K562 (cell line): ENCODE measurements around the gene MFSD8. TPM values are rescaled to one million over a fixed set of nuclear protein-coding genes. Genes with fewer than 3 reads are reported as not detected.

ENCODE experiments used
- polyA plus RNA-seq, 8 experiments: library from polyadenylated mRNA; depleted of rRNA in 4 of 8; stranded (reverse) in 5 of 8; unstranded in 3 of 8; fragments of >200 nt; fragmentation: Nextera tagmentation in 2 of 8; fragmentation: Illumina TruSeq in 1 of 8; extraction: Ambion mirVana in 2 of 8; extraction: Trizol in 1 of 8; gene quantifications; 2 replicates each; pipeline versions ENCODE4 v1.2.1 to v1.2.3, GENCODE V29; 2011 to 2014; ENCODE audit warnings: inconsistent platforms in 1 of 8, missing spikeins in 1 of 8
- small RNA-seq: library from RNA; depleted of rRNA; stranded (forward); fragments of <200 nt; gene quantifications from one replicate; pipeline ENCODE3, GENCODE V24; 2014
- total RNA-seq, 7 experiments: library from RNA; depleted of rRNA in 6 of 7; stranded (reverse); fragments of >200 nt in 6 of 7; fragmentation: Illumina TruSeq in 2 of 7; extraction: Trizol in 2 of 7; gene quantifications; 2 replicates each; pipeline versions ENCODE4 v1.2.1 to v1.2.3, GENCODE V29; 2011 to 2021; ENCODE audit warnings: low replicate concordance in 1 of 7

Gene MFSD8
- total and polyA plus RNA-seq, 9 of the 15 experiments (the other 6 are each of a cell fraction or from before 2014, with no cell fraction given), result 7.0 to 27.2 (median 18.7) TPM

Small RNA genes within 50 kb of the gene (small RNA-seq; reads per million reads assigned to genes)
- gene RNU6-583P, result not detected

Other genes with a start within 250 kb of the MFSD8 start
- gene SLC25A31, start 234.8 kb downstream of the MFSD8 start, total RNA-seq (2014; rRNA removed), result not detected in 2 replicates
- gene SLC25A31, start 234.8 kb downstream of the MFSD8 start, total RNA-seq (2014; rRNA removed; fragmentation: Illumina TruSeq; extraction: Trizol), result not detected in 2 replicates
- not detected in 2 replicates for gene SLC25A31, start 234.8 kb downstream of the MFSD8 start, total RNA-seq (2015; rRNA removed; fragmentation: Illumina TruSeq; extraction: Trizol)
- not detected in 2 replicates for gene SLC25A31, start 234.8 kb downstream of the MFSD8 start, total RNA-seq (2021)
- not detected in 2 replicates for gene SLC25A31, start 234.8 kb downstream of the MFSD8 start, polyA plus RNA-seq (2011; rRNA removed)
- not detected in 2 replicates for gene SLC25A31, start 234.8 kb downstream of the MFSD8 start, polyA plus RNA-seq (2014; fragmentation: Illumina TruSeq; extraction: Trizol)
- gene SLC25A31, start 234.8 kb downstream of the MFSD8 start, polyA plus RNA-seq (2014; fragmentation: Nextera tagmentation; extraction: Ambion mirVana), result not detected
- 0.07 TPM in 1 of 2 replicates, not detected in the other for gene SLC25A31, start 234.8 kb downstream of the MFSD8 start, polyA plus RNA-seq (2014; rRNA removed)
- 13.0 and 14.3 TPM in 2 replicates for gene HSPA4L, start 182.9 kb downstream of the MFSD8 start, total RNA-seq (2014; rRNA removed)
- gene HSPA4L, start 182.9 kb downstream of the MFSD8 start, total RNA-seq (2014; rRNA removed; fragmentation: Illumina TruSeq; extraction: Trizol), result 35.8 and 37.0 TPM in 2 replicates
- gene HSPA4L, start 182.9 kb downstream of the MFSD8 start, total RNA-seq (2015; rRNA removed; fragmentation: Illumina TruSeq; extraction: Trizol), result 26.8 and 28.6 TPM in 2 replicates
- 28.9 and 33.9 TPM in 2 replicates for gene HSPA4L, start 182.9 kb downstream of the MFSD8 start, total RNA-seq (2021)
- 10.9 and 15.4 TPM in 2 replicates for gene HSPA4L, start 182.9 kb downstream of the MFSD8 start, polyA plus RNA-seq (2011; rRNA removed)
- 23.4 and 31.8 TPM in 2 replicates for gene HSPA4L, start 182.9 kb downstream of the MFSD8 start, polyA plus RNA-seq (2014; fragmentation: Illumina TruSeq; extraction: Trizol)
- 10 to 100 TPM; 15.6 to 21.7 TPM for gene HSPA4L, start 182.9 kb downstream of the MFSD8 start, polyA plus RNA-seq (2014; fragmentation: Nextera tagmentation; extraction: Ambion mirVana)
- gene HSPA4L, start 182.9 kb downstream of the MFSD8 start, polyA plus RNA-seq (2014; rRNA removed), result 12.3 and 14.6 TPM in 2 replicates
- gene PLK4, start 84.3 kb downstream of the MFSD8 start, total RNA-seq (2014; rRNA removed), result 48.7 and 54.3 TPM in 2 replicates
- gene PLK4, start 84.3 kb downstream of the MFSD8 start, total RNA-seq (2014; rRNA removed; fragmentation: Illumina TruSeq; extraction: Trizol), result 55.0 and 60.6 TPM in 2 replicates
- 49.1 and 53.6 TPM in 2 replicates for gene PLK4, start 84.3 kb downstream of the MFSD8 start, total RNA-seq (2015; rRNA removed; fragmentation: Illumina TruSeq; extraction: Trizol)
- 41.3 and 46.8 TPM in 2 replicates for gene PLK4, start 84.3 kb downstream of the MFSD8 start, total RNA-seq (2021)
- 75.0 and 95.3 TPM in 2 replicates for gene PLK4, start 84.3 kb downstream of the MFSD8 start, polyA plus RNA-seq (2011; rRNA removed)
- gene PLK4, start 84.3 kb downstream of the MFSD8 start, polyA plus RNA-seq (2014; fragmentation: Illumina TruSeq; extraction: Trizol), result 56.8 and 61.7 TPM in 2 replicates
- gene PLK4, start 84.3 kb downstream of the MFSD8 start, polyA plus RNA-seq (2014; fragmentation: Nextera tagmentation; extraction: Ambion mirVana), result 10 to 100 TPM; 16.2 to 27.4 TPM
- gene PLK4, start 84.3 kb downstream of the MFSD8 start, polyA plus RNA-seq (2014; rRNA removed), result 72.0 and 93.8 TPM in 2 replicates
- 7.8 and 11.0 TPM in 2 replicates for gene ABHD18, start 233 bp upstream of the MFSD8 start, total RNA-seq (2014; rRNA removed)
- gene ABHD18, start 233 bp upstream of the MFSD8 start, total RNA-seq (2014; rRNA removed; fragmentation: Illumina TruSeq; extraction: Trizol), result 20.3 and 23.6 TPM in 2 replicates
- gene ABHD18, start 233 bp upstream of the MFSD8 start, total RNA-seq (2015; rRNA removed; fragmentation: Illumina TruSeq; extraction: Trizol), result 21.8 and 25.0 TPM in 2 replicates
- 17.7 and 19.1 TPM in 2 replicates for gene ABHD18, start 233 bp upstream of the MFSD8 start, total RNA-seq (2021)
- 12.6 and 16.0 TPM in 2 replicates for gene ABHD18, start 233 bp upstream of the MFSD8 start, polyA plus RNA-seq (2011; rRNA removed)
- 17.7 and 22.6 TPM in 2 replicates for gene ABHD18, start 233 bp upstream of the MFSD8 start, polyA plus RNA-seq (2014; fragmentation: Illumina TruSeq; extraction: Trizol)
- gene ABHD18, start 233 bp upstream of the MFSD8 start, polyA plus RNA-seq (2014; fragmentation: Nextera tagmentation; extraction: Ambion mirVana), result 1 to 10 TPM; 6.1 to 6.9 TPM
- 10.9 and 14.4 TPM in 2 replicates for gene ABHD18, start 233 bp upstream of the MFSD8 start, polyA plus RNA-seq (2014; rRNA removed)
- 35.9 and 41.6 TPM in 2 replicates for gene LARP1B, start 96.1 kb upstream of the MFSD8 start, total RNA-seq (2014; rRNA removed)
- gene LARP1B, start 96.1 kb upstream of the MFSD8 start, total RNA-seq (2014; rRNA removed; fragmentation: Illumina TruSeq; extraction: Trizol), result 59.7 and 71.6 TPM in 2 replicates
- gene LARP1B, start 96.1 kb upstream of the MFSD8 start, total RNA-seq (2015; rRNA removed; fragmentation: Illumina TruSeq; extraction: Trizol), result 54.9 and 57.3 TPM in 2 replicates
- 32.9 and 37.9 TPM in 2 replicates for gene LARP1B, start 96.1 kb upstream of the MFSD8 start, total RNA-seq (2021)
- 31.0 and 36.2 TPM in 2 replicates for gene LARP1B, start 96.1 kb upstream of the MFSD8 start, polyA plus RNA-seq (2011; rRNA removed)
- gene LARP1B, start 96.1 kb upstream of the MFSD8 start, polyA plus RNA-seq (2014; fragmentation: Illumina TruSeq; extraction: Trizol), result 44.1 and 46.6 TPM in 2 replicates
- 10 to 100 TPM; 19.2 to 25.4 TPM for gene LARP1B, start 96.1 kb upstream of the MFSD8 start, polyA plus RNA-seq (2014; fragmentation: Nextera tagmentation; extraction: Ambion mirVana)
- 33.2 and 35.4 TPM in 2 replicates for gene LARP1B, start 96.1 kb upstream of the MFSD8 start, polyA plus RNA-seq (2014; rRNA removed)